Vagina (tissue), 2 donors: ENCODE results near the gene RSPH9. TPM values are rescaled to one million over a fixed set of nuclear protein-coding genes. Genes with fewer than 3 reads are reported as not detected.

Experiments
- DNase-seq, 2 donors: peaks; one replicate each; pipeline ENCODE4 v3.0.0-alpha.2; 2017; ENCODE audit errors: extremely low spot score in 2 of 2
- H3K27ac ChIP-seq: fragments of 200-600 bp; sonication (generic); one replicate; pipeline ENCODE4 v1.5.1; 2019
- H3K27me3 ChIP-seq: fragments of 200-600 bp; sonication (generic); one replicate; pipeline ENCODE4 v1.5.1; 2019
- H3K36me3 ChIP-seq, 2 donors: fragments of 200-600 bp; sonication (generic); one replicate each; pipeline ENCODE4 v1.5.1; 2017 to 2019
- H3K4me1 ChIP-seq: fragments of 200-600 bp; sonication (generic); one replicate; pipeline ENCODE4 v1.5.1; 2019
- H3K4me3 ChIP-seq, 2 donors: fragments of 200-600 bp; sonication (generic); 1 replicate in 1 of 2; 2 replicates in 1 of 2; pipeline ENCODE4 v1.5.1; 2016 to 2019
- H3K9me3 ChIP-seq: fragments of 200-600 bp; sonication (generic); one replicate; pipeline ENCODE4 v1.5.1; 2019
- CTCF ChIP-seq, 3 experiments: fragments of 450-650 bp in 2 of 3; fragments of 200-600 bp in 1 of 3; sonication (generic) in 1 of 3; IDR thresholded peaks; one replicate each; pipeline ENCODE4 v1.5.1; 2017 to 2019; ENCODE audit warnings: antibody characterized with exemption in 3 of 3, mild to moderate bottlenecking in 2 of 3, moderate library complexity in 2 of 3
- POLR2A ChIP-seq, 2 donors: fragments of 450-650 bp; IDR thresholded peaks; one replicate each; pipeline ENCODE4 v1.6.1; 2017; ENCODE audit warnings: antibody characterized with exemption in 2 of 2, mild to moderate bottlenecking in 2 of 2, moderate library complexity in 2 of 2
- POLR2AphosphoS5 ChIP-seq, 2 donors: sonication (generic); formaldehyde crosslinking; IDR thresholded peaks; one replicate each; pipeline ENCODE4 v1.9.0; 2017; ENCODE audit warnings: antibody characterized with exemption in 2 of 2, mild to moderate bottlenecking in 2 of 2, low read depth in 1 of 2; ENCODE audit not compliant: insufficient read depth in 1 of 2
- intact Hi-C: fragments of 100-400 bp; cut with DNase I; formaldehyde crosslinking; loops from one replicate; pipeline ENCODE4 v1.15.1; 2023
- total RNA-seq: library from RNA; depleted of rRNA; stranded (reverse); fragments of >200 nt; gene quantifications from one replicate; pipeline ENCODE4 v1.2.3, GENCODE V29; 2016

Gene RSPH9
- total RNA-seq, 1 donor from 2014 or later: 0.74 TPM

DNA sequence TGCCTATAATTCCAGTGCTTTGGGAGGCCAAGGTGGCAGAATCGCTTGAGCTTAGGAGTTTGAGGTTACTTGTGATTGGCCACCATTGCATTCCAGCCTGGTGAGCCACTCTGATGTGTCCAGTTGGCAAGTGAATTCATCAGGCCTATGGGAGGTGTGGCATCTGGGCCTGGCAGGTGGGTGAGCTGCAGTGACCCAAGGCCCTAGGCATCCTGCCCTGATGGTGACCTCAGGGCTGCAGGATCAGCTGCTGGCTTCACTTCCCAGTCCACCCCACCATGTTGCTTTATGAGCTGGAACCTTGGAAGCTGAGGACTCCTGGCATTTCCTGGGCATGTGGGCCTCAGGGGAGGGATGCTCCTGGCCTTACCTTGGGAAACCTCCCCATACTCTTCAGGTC is 20.5 kb downstream of the RSPH9 start:
- DNase-seq: no peak
- intact Hi-C loops: loop anchor here (5.0 to 10.0 kb wide), 2 partner anchors 102 to 289 kb away; no protein-coding TSS in a partner anchor
- no peak overlapping the region for H3K27ac ChIP-seq
- no peaks in the 10 kb centered on the region for H3K36me3 ChIP-seq
- no peaks in the 10 kb centered on the region for H3K9me3 ChIP-seq
- peaks cover 31% of the 10 kb centered on the region for H3K4me1 ChIP-seq
- no peaks in the 10 kb centered on the region for H3K27me3 ChIP-seq
- TF ChIP-seq POLR2A (IDR thresholded peaks at IDR 0.05): no peak
- no peak for TF ChIP-seq CTCF (IDR thresholded peaks at IDR 0.05)
- no peak for TF ChIP-seq POLR2AphosphoS5 (IDR thresholded peaks at IDR 0.05; ENCODE audit: insufficient read depth in 1 of 2, low read depth in 1 of 2)
- H3K4me3 ChIP-seq: no peak overlapping the region

DNA sequence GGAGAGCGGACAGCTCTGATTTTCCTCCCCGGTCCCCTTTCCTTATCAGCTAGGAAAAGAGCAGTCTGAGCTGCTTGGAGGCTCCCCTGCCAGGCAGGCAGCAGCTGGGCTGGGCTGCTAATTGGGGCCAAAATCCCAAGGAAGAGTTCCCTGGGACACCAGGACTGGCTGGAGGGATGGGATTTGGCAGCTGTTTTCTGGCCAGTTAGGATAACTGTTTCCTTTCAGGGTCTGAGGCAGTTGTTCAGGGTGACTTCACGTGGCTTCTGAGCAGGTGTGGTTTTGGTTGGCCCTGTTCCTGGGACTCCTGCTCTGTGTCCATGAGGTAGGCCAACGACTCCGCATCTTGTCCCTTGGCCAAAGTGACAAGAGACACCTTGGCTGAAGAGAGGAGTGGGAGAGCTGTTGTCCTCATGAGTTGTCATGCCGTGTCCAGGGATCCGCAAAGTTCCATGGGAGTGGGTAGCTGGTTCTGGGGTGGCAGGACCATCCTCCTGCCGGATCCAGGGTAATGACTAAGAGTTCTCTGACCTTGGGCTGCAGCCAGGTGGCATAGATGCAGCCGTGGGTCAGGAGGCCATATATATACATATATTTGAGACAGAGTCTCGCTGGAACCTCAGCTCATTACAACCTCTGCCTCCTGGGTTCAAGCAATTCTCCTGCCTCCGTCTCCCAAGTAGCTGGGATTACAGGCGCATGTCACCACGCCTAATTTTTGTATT is 21.5 kb downstream of the RSPH9 start:
- TF ChIP-seq POLR2A (IDR thresholded peaks at IDR 0.05) (no peak), POLR2AphosphoS5 (IDR thresholded peaks at IDR 0.05; ENCODE audit: insufficient read depth in 1 of 2, low read depth in 1 of 2) (no peak), CTCF (IDR thresholded peaks at IDR 0.05) (no peak)
- no peaks in the 10 kb centered on the region for H3K36me3 ChIP-seq

DNA sequence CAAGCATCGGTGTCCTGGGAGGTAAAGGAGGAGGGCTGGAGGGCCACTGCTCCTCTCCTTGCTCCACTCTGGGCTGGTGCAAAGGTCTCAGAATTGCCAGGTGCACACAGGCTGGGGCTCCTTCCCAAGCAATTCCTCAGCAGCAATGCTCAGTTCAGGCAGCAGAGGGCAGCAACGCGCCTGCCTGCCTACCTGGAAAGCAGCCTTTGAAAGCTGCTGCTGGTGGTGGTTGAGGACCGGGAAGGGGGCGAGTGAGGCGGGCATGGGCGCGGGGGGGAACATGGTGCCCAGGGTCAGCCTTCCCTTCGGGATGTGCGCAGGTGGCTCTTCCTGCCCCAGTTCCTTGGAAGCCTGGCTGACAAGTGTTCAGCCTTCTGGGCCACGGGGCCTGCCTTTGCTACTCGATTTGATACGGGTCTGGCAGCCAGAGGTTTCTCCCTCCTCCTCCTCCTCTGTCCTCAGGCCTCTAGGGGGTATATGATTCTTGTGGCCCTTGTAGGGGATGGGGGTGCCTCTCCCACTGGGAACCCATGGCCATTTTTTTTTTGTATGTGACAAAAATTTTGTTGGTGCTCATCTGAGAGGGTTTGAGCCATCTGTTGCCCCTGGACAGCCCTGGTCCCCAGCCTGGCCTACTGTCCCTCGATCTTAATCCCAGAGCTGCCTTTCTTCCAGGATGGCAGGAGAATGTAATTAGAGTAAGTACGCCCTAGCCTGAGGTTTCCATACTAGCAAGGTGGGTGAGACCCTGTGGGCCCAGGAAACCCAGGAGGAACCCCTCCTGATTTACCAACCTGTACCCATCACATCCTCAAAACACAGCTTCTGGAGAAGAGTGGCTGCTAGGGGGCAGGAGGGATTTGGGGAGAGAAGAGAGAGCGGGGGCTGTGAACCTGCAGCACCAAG is 22.7 kb downstream of the RSPH9 start:
- TF ChIP-seq POLR2A (IDR thresholded peaks at IDR 0.05) (no peak), CTCF (IDR thresholded peaks at IDR 0.05) (peak; percentile 93 to 98 (median 97)), POLR2AphosphoS5 (IDR thresholded peaks at IDR 0.05; ENCODE audit: insufficient read depth in 1 of 2, low read depth in 1 of 2) (peak; percentile 30 to 58)
- H3K4me3 ChIP-seq: peak overlapping the region in 1 of 2 donors; percentile 23
- DNase-seq: no peak
- intact Hi-C loops: loop anchor here (2.0 to 10.0 kb wide), 3 partner anchors 100 to 405 kb away; no protein-coding TSS in a partner anchor
- H3K9me3 ChIP-seq: no peaks in the 10 kb centered on the region
- H3K27ac ChIP-seq: peak overlapping the region; percentile 75
- H3K4me1 ChIP-seq: peaks cover 37% of the 10 kb centered on the region
- H3K36me3 ChIP-seq: peaks cover 0 to 6% of the 10 kb centered on the region in 2 donors
- H3K27me3 ChIP-seq: no peaks in the 10 kb centered on the region

More for the DNA sequence above, 21.5 kb downstream of the RSPH9 start:
- no peak for DNase-seq
- intact Hi-C loops: loop anchor here (2.0 to 10.0 kb wide), 3 partner anchors 101 to 406 kb away; no protein-coding TSS in a partner anchor
- Histone ChIP-seq H3K27ac (no peak overlapping the region), H3K27me3 (no peaks in the 10 kb centered on the region), H3K9me3 (no peaks in the 10 kb centered on the region), H3K4me3 (no peak overlapping the region), H3K4me1 (peaks cover 37% of the 10 kb centered on the region)

DNA sequence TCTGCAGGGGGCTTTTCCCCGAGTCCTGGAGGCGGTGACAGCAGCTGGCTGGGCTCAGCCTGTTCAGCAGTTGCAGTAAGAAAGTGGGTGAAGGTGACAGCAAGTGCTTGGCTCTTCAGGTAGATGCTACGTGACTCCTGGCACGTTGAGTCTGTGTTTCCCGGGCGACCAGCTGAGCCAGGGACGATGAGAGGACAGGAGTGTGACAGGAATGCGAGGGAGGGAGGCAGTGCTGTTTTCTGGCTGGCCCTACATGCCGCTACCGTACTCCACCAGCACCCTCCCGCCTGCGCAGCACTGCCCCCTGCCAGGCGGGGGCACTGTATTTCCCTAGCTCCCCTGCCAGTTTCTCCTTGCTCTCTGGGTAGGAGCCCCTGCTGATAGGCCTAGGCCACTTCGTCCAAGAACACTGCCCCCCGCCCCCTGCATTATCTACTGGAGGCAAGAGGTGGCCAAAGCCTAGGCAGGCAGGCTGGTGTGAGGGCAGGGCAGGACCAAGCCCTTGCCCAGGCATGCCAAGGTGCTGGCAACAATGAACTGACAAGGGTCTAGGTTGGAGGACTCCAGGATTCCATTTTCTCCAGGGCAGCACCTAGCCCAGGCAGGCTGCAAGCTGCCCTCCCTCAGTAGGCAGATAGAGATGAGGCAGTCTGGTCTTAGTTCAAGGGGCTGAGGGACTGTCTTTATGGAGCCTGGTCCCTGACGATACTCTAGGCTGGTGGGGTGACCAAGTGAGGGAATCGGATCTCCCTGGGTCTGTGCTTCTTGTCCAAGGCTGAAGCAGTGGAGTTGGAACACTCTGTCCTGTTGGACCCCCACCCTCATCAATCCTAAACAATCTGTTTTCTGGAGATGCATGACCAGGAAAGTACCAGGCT is 23.6 kb downstream of the RSPH9 start:
- Histone ChIP-seq H3K4me1 (peaks cover 37% of the 10 kb centered on the region), H3K27me3 (no peaks in the 10 kb centered on the region)
- no peak for DNase-seq

More for the DNA sequence above, 23.6 kb downstream of the RSPH9 start:
- no peak overlapping the region for H3K4me3 ChIP-seq
- intact Hi-C loops: loop anchor here (5.0 to 10.0 kb wide), 2 partner anchors 99 to 286 kb away; no protein-coding TSS in a partner anchor
- peaks cover 0 to 9% of the 10 kb centered on the region in 2 donors for H3K36me3 ChIP-seq
- no peak for TF ChIP-seq CTCF (IDR thresholded peaks at IDR 0.05)
- peak; percentile 14 to 50 for TF ChIP-seq POLR2AphosphoS5 (IDR thresholded peaks at IDR 0.05; ENCODE audit: insufficient read depth in 1 of 2, low read depth in 1 of 2)
- H3K9me3 ChIP-seq: no peaks in the 10 kb centered on the region
- H3K27ac ChIP-seq: peak overlapping the region; percentile 75
